Type B pancreatic cell (in vitro differentiated cells): ENCODE measurements around the gene DYNC1I1. TPM values are rescaled to one million over a fixed set of nuclear protein-coding genes. Genes with fewer than 3 reads are reported as not detected.

Experiments
- DNase-seq: peaks from one replicate; pipeline ENCODE4 v3.0.0; 2021; ENCODE audit warnings: mixed read lengths; ENCODE audit not compliant: unreplicated experiment; ENCODE audit errors: extremely low spot score
- H3K27ac Mint-ChIP-seq: 2 replicates; pipeline ENCODE4 v1.8.0; 2021; ENCODE audit warnings: mild to moderate bottlenecking, mixed read lengths
- H3K27me3 Mint-ChIP-seq: 2 replicates; pipeline ENCODE4 v1.8.0; 2021; ENCODE audit warnings: mixed read lengths
- H3K36me3 Mint-ChIP-seq: 2 replicates; pipeline ENCODE4 v1.8.0; 2021; ENCODE audit warnings: mixed read lengths
- H3K4me1 Mint-ChIP-seq: one replicate; pipeline ENCODE4 v1.8.0; 2021; ENCODE audit warnings: mixed read lengths; ENCODE audit not compliant: unreplicated experiment
- H3K4me3 Mint-ChIP-seq: 2 replicates; pipeline ENCODE4 v1.8.0; 2021; ENCODE audit warnings: mild to moderate bottlenecking, mixed read lengths
- H3K9me3 Mint-ChIP-seq: 2 replicates; pipeline ENCODE4 v1.8.0; 2021; ENCODE audit warnings: mixed read lengths
- total RNA-seq: library from RNA; stranded (reverse); gene quantifications from 2 replicates; pipeline ENCODE4 v1.2.1, GENCODE V29; 2021; ENCODE audit warnings: low replicate concordance
- TF ChIP-seq, protein P1 (sequence below): fragments of 200-600 bp; sonication (generic); conservative IDR thresholded peaks from 2 replicates; pipeline ENCODE4 v1.5.0; 2021; ENCODE audit warnings: antibody characterized with exemption, mild to moderate bottlenecking

DYNC1I1 gene
- total RNA-seq, 1 donor from 2014 or later, result 4.0 TPM

DNA sequence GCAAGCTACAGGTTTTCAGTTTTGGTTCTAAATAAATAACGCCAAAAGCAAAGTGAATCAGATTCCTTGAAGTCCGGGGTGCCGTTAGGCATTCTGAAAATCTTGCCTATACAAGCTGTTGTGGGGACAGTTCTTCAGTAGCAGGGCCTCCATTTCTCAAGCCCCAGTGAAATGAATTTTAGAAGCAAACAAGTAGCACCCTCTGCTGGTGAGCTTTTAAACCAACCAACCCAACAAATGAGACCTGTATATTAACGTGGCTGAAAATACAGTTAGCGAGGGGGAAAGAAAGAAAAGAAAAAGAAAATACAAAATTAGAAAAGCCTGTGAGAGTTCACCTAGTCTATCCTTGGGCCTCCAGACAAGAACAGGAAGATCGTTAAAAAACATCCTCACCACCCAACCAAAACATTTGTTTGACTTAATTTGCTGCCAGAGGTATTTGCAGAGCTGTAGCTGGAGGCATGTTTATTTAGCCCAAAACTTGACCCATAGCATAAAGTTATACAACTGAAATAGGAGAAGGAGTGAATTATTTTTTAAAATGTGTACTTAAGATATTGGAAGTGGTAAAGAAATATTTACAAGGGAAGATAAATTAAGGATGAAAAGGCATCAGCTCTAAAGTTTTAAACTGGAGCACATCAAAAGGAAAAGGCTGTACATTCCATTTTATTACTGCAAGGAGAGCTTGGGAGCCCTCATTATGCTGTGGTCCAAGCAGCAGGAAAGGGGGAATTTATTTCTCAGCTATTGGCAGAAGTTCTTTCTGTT lies 98.9 kb downstream of the DYNC1I1 start:
- no peak overlapping the region for H3K4me3 Mint-ChIP-seq
- H3K4me1 Mint-ChIP-seq, result peaks cover 7% of the 10 kb centered on the region
- no peaks in the 10 kb centered on the region for H3K9me3 Mint-ChIP-seq
- H3K36me3 Mint-ChIP-seq, result no peaks in the 10 kb centered on the region
- H3K27ac Mint-ChIP-seq, result no peak overlapping the region
- DNase-seq, result no peak
- TF ChIP-seq, protein P1, sequence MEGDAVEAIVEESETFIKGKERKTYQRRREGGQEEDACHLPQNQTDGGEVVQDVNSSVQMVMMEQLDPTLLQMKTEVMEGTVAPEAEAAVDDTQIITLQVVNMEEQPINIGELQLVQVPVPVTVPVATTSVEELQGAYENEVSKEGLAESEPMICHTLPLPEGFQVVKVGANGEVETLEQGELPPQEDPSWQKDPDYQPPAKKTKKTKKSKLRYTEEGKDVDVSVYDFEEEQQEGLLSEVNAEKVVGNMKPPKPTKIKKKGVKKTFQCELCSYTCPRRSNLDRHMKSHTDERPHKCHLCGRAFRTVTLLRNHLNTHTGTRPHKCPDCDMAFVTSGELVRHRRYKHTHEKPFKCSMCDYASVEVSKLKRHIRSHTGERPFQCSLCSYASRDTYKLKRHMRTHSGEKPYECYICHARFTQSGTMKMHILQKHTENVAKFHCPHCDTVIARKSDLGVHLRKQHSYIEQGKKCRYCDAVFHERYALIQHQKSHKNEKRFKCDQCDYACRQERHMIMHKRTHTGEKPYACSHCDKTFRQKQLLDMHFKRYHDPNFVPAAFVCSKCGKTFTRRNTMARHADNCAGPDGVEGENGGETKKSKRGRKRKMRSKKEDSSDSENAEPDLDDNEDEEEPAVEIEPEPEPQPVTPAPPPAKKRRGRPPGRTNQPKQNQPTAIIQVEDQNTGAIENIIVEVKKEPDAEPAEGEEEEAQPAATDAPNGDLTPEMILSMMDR, result peak; percentile 83
- peaks cover 24% of the 10 kb centered on the region for H3K27me3 Mint-ChIP-seq

DNA sequence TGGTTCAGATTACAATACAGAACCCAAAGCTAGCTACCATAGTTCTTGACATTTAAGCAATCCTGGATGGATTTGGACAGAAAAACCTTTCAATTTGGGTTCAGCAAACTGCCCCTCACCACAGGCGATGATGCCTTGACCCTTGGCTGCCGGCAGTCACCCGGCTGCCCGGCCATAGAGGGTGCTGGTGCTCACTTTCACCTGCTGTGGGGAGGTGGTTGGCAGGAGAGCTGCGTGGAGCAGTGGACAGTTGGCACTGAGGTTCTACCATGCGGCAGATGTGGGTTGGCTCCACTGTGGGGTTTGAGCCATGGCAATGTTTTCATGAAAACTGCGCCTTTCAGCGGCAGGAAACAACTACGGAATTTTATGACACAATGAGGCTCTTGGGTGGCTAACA lies 99.5 kb downstream of the DYNC1I1 start:
- Mint-ChIP-seq H3K27me3 (peaks cover 24% of the 10 kb centered on the region), H3K4me1 (peaks cover 7% of the 10 kb centered on the region), H3K27ac (no peak overlapping the region), H3K36me3 (no peaks in the 10 kb centered on the region), H3K4me3 (no peak overlapping the region), H3K9me3 (no peaks in the 10 kb centered on the region)
- no peak for DNase-seq
- TF ChIP-seq, protein P1, result no peak

DNA sequence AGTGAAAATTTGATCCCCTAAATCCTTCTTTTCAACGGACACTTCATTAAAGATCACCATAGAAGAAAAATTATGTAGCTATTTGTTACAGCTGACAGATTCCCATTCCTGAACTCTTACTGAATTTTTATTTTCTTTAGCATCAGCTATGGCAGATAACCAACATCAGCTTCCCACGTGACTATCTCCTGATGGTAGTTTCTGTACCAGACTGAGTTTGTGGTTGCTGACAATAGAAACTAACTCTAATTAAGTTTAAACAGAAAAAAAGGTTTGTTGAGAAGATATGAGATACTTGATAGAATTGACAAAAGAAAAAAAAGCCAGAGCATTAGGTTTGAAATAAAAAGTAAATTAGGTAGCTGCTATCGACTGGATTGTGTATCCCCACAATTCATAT lies 101.8 kb downstream of the DYNC1I1 start:
- H3K4me3 Mint-ChIP-seq, result no peak overlapping the region
- H3K36me3 Mint-ChIP-seq, result no peaks in the 10 kb centered on the region
- H3K9me3 Mint-ChIP-seq, result peaks cover 5% of the 10 kb centered on the region
- H3K4me1 Mint-ChIP-seq, result peaks cover 7% of the 10 kb centered on the region
- no peak for DNase-seq
- H3K27ac Mint-ChIP-seq, result no peak overlapping the region
- H3K27me3 Mint-ChIP-seq, result peaks cover 28% of the 10 kb centered on the region
- TF ChIP-seq, protein P1, result no peak

DNA sequence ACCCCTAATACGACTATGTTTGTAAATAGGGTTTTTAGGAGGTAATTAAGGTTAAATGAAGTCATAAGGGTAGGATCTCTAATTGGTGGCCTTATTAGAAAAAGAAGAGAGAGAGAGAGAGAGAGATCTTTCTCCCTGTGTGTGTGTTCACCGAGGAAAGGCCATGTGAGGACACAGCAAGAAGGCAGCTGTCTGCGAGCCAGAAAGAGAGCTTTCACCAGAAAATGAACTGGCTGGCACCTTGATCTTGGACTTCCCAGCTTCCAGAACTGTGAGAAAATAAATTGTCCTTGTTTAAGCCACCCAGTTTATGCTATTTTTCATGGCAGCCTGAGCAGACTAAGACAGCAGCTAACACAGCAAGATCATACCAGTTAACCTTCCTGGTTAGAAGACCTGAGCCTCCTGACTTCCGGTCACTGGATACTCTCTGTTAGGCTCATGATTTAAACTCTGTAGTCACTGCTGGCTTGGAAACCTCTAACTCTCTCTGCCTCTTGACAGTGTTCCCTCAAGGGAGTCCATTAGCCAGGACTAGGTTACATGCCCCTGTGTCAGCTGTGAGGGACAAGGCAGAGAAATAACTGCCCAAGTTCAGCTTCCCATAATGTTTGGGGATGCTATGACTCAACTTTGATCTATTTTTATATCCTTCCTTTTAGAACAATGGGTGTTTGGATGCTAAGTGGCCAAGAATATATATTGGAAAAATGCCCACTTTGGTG lies 102.3 kb downstream of the DYNC1I1 start:
- Mint-ChIP-seq H3K4me1 (peaks cover 7% of the 10 kb centered on the region), H3K27ac (no peak overlapping the region), H3K27me3 (peaks cover 28% of the 10 kb centered on the region), H3K36me3 (no peaks in the 10 kb centered on the region), H3K4me3 (no peak overlapping the region), H3K9me3 (peaks cover 5% of the 10 kb centered on the region)
- TF ChIP-seq, protein P1, result no peak
- DNase-seq, result no peak

DNA sequence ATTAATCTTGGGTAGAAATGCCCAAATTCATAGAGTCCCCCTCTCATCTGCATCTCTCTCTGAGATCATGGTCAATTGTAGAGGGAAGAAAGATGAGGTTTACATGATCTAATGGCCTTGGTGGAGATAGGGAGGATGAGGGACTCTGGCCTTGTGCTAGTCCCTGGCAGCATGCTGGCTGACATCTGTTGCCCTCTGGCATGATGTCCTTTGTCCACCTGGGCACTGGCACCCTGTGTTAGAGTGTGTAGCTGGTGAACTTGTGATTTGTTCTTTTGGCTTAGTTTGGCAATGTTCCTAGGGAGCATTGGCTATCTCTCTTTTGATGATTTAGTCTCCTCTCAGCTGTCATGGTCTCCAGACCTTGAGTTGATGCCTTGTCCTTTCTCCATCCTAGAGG lies 103.2 kb downstream of the DYNC1I1 start:
- TF ChIP-seq, protein P1, result no peak
- peaks cover 7% of the 10 kb centered on the region for H3K4me1 Mint-ChIP-seq
- no peak overlapping the region for H3K27ac Mint-ChIP-seq
- peaks cover 24% of the 10 kb centered on the region for H3K27me3 Mint-ChIP-seq
- H3K4me3 Mint-ChIP-seq, result no peak overlapping the region
- H3K36me3 Mint-ChIP-seq, result no peaks in the 10 kb centered on the region
- DNase-seq, result no peak
- H3K9me3 Mint-ChIP-seq, result peaks cover 5% of the 10 kb centered on the region
